ENCODE results near the gene CMC2. TPM values are rescaled to one million over a fixed set of nuclear protein-coding genes. Genes with fewer than 3 reads are reported as not detected.
A peak's percentile ranks its signal among the peaks of the same experiment; 100 is the strongest.

CMC2 gene
- total RNA-seq, 1 donor from 2014 or later: 59.8 TPM

GRCh38 chr16:81000873-81001272 is 5.8 kb downstream of the CMC2 start:
- Mint-ChIP-seq H3K27ac (no peak overlapping the region), H3K4me1 (ENCODE audit: unreplicated experiment) (peaks cover 31% of the 10 kb centered on the region), H3K36me3 (peaks cover 11% of the 10 kb centered on the region), H3K27me3 (no peaks in the 10 kb centered on the region), H3K9me3 (no peaks in the 10 kb centered on the region), H3K4me3 (no peak overlapping the region)
- no peak for DNase-seq (ENCODE audit: extremely low spot score, unreplicated experiment)
- no peak for TF ChIP-seq CTCF (conservative IDR thresholded peaks at IDR 0.05)

GRCh38 chr16:80997964-80998620 is 8.6 kb downstream of the CMC2 start:
- Mint-ChIP-seq H3K9me3 (no peaks in the 10 kb centered on the region), H3K27ac (no peak overlapping the region), H3K4me3 (no peak overlapping the region), H3K4me1 (ENCODE audit: unreplicated experiment) (peaks cover 12% of the 10 kb centered on the region), H3K36me3 (peaks cover 11% of the 10 kb centered on the region), H3K27me3 (no peaks in the 10 kb centered on the region)
- DNase-seq (ENCODE audit: extremely low spot score, unreplicated experiment): no peak
- TF ChIP-seq CTCF (conservative IDR thresholded peaks at IDR 0.05): no peak

GRCh38 chr16:80997139-80997798 is 9.4 kb downstream of the CMC2 start:
- Mint-ChIP-seq H3K4me3 (peak overlapping the region; percentile 52), H3K27ac (peak overlapping the region; percentile 61), H3K27me3 (no peaks in the 10 kb centered on the region), H3K4me1 (ENCODE audit: unreplicated experiment) (peaks cover 8% of the 10 kb centered on the region), H3K9me3 (no peaks in the 10 kb centered on the region), H3K36me3 (peaks cover 11% of the 10 kb centered on the region)
- no peak for TF ChIP-seq CTCF (conservative IDR thresholded peaks at IDR 0.05)
- no peak for DNase-seq (ENCODE audit: extremely low spot score, unreplicated experiment)

- TF ChIP-seq CTCF (conservative IDR thresholded peaks at IDR 0.05): no peak
- H3K36me3 Mint-ChIP-seq: peaks cover 13% of the 10 kb centered on the region
- no peak for DNase-seq (ENCODE audit: extremely low spot score, unreplicated experiment)
- no peaks in the 10 kb centered on the region for H3K27me3 Mint-ChIP-seq
- H3K4me1 Mint-ChIP-seq (ENCODE audit: unreplicated experiment): peaks cover 8% of the 10 kb centered on the region
- peak overlapping the region; percentile 61 for H3K27ac Mint-ChIP-seq
- no peaks in the 10 kb centered on the region for H3K9me3 Mint-ChIP-seq
- peak overlapping the region; percentile 52 for H3K4me3 Mint-ChIP-seq
Observed at GRCh38 chr16:80996688-80997138, 10.0 kb downstream of the CMC2 start.

GRCh38 chr16:80994451-80994850 is 12.2 kb downstream of the CMC2 start:
- Mint-ChIP-seq H3K27ac (no peak overlapping the region), H3K9me3 (no peaks in the 10 kb centered on the region), H3K4me1 (ENCODE audit: unreplicated experiment) (peaks cover 12% of the 10 kb centered on the region), H3K4me3 (no peak overlapping the region), H3K36me3 (peaks cover 16% of the 10 kb centered on the region), H3K27me3 (no peaks in the 10 kb centered on the region)
- no peak for TF ChIP-seq CTCF (conservative IDR thresholded peaks at IDR 0.05)
- no peak for DNase-seq (ENCODE audit: extremely low spot score, unreplicated experiment)

Data from type B pancreatic cell (in vitro differentiated cells).